NCI-H146 (cell line): Measurements from ENCODE around the gene WWOX.

ENCODE experiments used
- DNase-seq: peaks from one replicate; lab custom pipeline; 2025; lab: John Stamatoyannopoulos, UW

Gene WWOX

DNA sequence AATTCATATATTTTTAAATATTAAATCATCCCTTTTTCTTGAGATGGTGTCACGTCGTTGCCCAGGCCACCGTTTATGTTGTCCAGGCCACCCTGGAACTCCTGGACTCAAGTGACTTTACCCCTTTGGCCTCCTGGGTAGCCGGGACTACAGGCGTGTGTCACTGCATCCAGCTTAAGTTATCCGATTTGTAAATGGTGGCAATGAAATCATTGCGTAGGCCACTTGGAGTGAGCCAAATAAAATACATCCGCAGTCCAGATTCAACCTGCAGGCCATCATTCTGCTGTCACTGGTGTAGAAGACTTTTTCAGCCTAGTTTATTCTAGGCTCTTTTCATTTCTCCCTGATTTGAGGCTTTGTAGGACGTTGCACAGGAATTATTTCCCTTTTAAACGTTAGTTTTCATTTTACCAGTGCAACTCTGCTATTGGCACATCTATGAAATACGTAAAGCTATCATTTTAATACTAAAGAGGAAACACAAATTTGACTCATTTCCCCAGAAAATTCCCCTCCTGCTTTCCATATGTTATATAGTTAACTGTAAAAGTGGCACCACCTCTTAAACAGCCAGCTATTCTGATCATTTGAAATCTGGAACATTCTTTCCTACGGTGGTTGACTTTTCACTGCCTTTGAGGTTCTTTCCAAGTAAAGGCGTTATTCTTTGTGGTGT, 1051.3 kb downstream of the WWOX start:
- no peak for DNase-seq

DNA sequence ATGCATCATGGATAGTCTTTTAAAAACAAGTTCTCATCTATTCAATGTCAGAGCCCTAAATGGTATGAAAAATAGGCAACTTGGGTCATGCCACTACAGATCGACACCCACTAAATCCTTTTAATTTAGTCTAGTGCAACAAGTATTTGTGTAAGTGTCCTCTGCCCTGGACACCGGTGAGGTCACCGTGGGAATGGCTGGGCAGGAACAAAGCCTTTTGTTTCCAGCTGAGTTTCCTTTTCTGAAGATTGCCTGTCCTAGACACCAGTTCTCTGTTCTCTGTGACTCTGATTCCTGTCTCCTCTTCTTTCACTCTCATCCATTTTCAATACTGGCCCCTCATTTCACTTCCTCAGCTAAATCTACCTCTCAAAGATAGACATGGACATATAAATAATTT, 1054.6 kb downstream of the WWOX start:
- DNase-seq: no peak

DNA sequence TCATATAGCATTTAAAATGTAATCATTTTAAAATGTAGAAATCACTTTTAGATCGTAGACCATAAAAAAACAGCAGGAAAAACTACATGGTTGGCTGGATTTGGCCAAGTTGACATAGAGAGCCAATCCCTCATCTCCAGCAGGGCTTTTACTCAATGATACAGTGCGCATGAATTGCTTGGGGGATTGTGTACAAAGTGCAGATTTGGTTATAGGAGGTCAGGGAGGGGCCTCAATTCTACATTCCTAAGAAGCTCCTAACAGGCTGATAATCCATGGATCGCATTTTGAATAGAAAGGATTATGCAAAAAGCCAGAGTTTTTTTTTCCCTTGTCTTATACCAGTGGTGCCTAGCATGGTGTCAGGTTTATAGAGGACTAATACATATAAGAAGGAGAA, 1056.0 kb downstream of the WWOX start:
- no peak for DNase-seq

DNA sequence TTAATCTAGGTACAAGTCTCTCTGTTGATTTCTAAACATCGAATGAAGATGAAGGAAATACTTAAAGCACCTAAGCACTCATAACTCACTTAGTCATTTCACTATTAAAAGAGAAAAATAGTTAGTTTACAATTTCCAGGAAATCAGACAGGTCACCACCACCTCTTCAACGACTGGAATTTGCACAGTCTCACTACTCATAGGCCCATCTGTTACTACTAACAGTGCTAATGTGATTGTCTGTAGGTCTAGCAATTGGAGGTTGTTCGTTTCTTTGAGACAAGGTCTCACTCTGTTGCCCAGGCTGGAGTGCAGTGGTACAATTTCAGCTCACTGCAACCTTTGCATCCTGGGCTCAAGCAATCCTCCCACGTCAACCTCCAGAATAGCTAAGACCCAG, 1056.5 kb downstream of the WWOX start:
- DNase-seq: no peak

DNA sequence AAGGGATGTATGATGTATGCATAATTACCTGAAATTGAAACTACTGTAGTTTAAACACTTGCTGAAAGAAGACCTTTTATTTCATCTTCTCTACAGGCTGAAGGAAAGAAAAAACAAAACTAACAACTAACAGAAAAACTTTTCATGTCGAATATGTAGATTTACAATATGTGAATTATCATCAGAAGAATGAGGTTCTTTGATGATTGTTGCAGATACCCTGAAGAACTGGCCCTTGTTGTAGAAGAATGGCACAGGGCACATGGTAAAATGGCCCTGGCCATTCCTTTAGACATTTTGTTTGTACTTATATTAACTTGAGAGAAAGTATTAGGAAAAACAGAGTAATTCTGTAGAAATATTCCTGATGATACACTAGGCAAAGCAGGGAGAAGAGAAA, 1057.3 kb downstream of the WWOX start:
- no peak for DNase-seq

DNA sequence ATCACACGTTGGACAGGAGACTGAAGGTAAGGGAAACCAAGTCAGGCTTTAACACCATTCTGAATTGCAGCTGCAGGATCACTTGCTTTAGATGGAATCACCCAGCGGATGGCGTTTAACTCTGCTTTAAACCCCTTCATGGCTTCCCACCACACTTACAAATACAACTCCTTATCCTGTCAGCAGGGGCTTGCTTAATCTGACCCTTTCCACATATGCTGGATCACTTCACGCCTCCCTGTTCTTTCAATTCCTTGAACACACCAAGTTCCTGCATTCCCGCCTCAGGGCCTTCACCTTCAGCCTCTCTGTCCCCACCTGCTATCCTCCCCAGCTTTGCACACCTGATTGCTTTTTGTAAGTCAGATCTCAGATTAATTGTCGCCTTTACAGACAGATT, 1058.9 kb downstream of the WWOX start:
- DNase-seq: no peak

DNA sequence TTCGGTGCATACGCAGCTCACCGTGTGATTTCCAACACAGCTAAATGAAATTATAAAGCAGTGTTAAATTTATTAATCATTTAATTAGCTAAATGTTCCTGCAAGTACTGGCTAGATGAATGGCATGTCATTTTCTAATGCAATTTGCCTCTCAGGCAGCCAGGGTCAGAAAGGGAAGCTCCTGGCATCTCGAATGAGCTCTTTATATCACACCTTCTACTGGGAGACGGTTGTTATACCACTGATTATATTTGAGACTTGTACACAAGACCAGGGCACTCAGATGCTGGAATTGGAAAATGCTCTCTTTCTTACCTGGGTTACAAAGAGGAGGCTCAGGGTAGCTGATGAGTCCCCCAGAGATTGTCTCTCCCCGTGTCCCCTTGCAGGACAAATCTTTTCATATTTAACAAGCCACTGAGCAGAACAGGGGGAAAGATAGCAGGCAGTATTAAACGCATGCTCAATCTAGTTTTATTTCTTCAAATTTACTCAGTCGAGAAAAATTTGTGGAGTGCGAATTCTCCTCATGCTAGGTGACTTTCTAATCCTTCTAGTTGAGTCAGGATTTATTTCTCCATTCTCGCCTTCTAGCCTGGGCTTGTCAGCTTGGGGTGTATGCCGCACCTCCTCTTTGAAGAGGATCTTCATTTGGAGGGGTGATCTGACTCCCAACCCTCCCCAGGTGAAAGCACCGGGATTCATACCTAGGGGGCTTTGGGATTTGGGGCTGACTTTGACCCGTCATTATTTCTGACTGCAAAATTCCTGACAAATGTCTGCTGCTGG, 1060.0 kb downstream of the WWOX start:
- no peak for DNase-seq

DNA sequence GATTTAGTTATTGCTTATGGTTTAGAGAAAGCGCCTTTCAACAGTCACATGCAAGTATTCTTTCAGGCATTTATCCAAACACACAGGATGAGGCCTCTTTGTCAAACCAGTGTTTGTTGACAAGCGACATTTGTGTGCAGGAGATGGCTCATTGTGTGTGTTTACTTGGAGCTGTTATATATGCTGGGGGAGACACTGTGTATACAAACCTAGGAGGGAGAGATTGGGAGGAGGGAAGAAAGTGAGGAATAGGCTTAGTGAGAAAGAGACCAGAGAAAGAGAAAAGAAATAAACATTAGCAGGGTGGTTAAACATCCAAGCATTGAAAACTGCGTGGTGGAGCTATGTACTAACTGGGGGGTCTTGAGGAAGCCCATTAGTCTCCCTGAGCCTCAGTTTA, 1063.5 kb downstream of the WWOX start:
- no peak for DNase-seq

DNA sequence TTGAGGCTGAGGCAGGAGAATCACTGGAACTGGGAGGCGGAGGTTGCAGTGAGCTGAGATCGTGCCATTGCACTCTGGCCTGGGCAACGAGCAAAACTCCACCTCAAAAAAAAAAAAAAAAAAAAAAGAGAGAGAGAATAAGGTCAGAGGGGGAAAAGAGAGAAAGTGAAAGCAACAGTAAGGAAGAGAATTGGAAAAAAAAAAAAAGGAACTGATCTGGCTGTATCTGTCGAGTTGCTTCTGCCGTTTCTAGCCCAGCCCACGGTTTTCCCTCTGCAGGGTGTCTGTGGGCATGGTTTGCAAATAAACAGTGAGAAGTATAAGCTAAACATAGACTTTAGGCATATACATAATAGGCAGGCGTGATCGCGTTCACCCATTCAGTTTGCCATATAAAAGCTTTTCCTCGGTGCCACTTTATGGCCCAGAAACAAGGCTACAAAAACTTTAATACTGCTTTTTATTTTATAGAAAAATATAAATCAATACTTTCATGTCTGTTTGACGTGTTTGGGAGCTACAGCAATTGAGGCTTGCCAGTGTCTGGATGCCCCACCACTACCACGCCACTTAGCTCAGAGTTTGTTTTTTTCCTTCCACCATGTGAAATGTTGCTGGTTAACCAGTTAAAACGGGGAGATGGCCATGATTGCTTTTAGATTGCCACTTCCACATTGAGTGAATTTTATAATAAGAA, 1064.4 kb downstream of the WWOX start:
- DNase-seq: no peak

DNA sequence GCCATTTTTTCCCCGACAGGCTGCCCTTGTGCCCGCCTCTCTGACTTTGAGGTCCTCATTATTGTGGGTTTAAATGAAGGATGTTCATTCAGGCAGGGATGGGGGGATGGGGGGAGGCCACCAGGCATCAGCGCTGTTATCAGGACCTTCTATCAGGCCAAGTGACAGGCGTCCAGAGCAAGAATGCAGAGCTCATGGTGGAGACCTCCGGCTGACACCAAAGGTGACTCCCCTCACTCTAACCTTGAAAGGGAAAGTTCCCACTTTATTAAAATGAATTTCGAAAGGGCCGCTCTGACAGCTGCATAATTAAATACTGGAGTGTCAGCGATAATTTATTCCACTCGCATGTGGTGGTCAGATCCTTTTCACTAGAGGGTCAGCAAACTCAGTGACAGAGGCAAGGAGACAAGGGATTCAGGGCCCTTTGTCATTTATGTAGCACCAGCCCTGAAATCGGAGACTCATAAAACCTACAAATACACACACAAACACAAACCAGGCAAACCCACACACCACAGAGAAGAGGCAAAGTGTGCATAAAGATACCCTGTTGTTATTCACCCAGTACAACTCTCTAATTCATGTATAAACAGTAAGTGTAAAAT, 1065.0 kb downstream of the WWOX start:
- DNase-seq: no peak

DNA sequence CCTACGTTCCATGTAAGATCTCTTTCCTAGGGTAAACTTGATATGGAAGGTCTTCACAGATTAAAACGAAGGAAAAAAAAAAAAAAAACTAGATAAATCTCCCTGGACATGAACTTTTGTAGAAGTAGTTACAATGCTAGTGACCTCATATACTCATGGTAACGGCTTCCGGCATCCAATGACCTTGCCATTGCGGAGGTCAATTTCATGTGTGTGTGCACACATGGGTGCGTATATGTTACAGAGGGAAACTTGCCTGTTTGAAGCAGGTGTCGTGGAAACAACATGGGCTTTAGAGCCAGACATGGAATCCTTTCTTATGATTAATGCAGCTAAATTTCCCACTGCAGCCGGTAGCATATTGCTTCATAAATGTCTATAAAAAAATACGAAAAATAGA, 1065.6 kb downstream of the WWOX start:
- DNase-seq: no peak

DNA sequence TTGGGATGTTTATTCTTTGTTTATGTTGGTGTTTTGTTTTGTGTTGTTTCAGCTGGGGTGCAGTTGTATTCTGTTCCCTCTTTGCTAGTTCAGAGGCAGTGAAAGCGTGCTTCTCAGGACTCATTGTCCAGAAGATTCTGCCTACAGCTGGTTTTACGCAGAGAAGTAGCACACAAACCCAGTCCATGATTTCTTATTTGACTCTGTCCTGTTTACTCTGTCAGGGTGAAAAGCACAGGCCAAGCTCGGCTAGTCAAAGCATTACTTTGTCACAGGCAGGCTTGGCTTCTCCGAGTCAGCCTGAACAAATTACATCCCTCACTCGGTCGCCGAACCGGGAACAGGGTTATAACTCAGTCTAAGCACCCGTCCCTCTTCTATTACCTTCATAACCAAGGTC, 1066.1 kb downstream of the WWOX start:
- DNase-seq: no peak

DNA sequence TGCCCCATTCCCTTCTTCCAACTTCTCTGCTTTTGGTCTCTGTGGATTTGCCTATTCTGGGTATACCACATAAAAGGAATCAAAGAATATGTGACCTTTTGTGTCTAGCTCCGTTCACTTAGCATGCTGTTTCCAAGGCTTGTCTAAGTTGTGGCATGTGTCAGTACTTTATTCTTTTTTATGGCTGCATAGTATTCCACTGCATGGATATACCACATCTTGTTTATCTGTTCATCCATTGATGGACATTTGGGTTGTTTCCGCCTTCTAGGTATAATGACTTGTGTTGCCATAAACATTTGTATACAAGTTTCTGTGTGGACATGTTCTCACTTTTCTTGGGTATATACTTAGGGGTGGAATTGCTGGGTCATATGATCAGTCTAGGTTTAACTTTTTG, 1068.4 kb downstream of the WWOX start:
- no peak for DNase-seq

DNA sequence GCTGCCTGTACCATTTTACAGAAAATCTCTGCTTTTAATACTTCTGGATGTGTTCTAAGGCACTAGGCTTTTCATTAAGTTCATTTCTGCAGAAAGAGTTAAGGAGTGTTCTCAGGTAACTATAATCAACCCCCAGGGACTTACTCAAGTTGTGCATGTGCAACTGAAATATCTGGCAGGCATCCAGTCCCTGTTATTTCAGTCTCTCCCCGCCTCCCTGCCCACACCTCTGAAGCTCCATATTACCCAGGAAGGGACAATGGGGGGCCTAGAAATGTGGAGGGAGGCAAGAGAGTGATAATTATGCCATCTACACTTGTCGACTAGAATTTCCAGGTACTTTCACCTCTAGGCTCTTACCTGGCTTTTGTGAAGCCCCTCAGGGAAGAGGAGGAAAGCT, 1068.9 kb downstream of the WWOX start:
- no peak for DNase-seq

DNA sequence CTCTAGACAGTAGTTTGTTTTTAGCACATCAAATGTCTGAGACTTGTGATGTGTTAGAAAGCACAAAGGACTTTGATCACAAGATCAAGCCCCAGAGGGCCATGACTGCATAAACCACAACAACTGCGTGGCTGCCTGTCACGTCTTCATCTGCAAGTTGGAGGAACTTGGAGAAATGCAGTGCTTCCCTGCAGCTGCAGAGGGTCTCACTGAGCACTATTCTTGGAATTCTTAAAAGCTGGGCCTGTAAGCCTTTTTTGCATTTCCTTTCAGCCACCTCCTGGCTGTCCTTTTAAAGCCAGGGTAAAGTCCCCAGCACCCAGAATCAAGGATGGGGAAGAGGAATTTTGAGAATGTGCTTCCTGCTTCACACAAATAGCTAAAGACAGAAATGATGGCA, 1069.8 kb downstream of the WWOX start:
- no peak for DNase-seq

DNA sequence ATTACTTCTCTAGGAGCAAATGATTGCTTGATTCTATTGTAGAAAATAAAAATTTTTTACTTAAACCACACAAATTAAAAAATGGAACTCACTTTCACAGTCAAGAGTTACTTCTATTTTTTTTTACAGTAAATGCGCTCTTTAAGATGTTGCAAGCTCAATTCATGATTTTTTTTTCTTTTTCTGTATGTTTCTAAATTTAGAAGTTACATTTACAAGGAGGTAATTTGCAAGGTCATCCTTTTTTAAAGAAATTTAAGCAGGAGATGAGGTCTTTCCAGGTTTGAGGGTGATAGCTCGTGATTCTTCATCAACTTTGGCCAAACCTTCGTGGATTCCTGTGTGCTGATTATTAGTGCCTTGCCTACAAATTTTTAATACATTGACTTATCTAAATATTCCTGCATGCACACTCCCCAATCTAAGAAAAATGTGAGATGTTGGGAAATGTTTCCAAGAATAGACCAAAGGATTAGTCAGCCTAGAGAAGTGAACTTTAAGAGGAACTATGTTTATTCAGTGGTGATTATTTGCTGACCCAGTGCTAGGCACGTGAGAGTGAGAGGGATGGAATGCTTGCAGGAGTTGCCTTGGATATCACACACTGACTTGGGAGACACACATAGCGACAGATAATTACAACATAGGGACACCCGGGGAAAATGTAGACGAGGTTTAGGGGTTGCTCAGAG, 1071.2 kb downstream of the WWOX start:
- no peak for DNase-seq

DNA sequence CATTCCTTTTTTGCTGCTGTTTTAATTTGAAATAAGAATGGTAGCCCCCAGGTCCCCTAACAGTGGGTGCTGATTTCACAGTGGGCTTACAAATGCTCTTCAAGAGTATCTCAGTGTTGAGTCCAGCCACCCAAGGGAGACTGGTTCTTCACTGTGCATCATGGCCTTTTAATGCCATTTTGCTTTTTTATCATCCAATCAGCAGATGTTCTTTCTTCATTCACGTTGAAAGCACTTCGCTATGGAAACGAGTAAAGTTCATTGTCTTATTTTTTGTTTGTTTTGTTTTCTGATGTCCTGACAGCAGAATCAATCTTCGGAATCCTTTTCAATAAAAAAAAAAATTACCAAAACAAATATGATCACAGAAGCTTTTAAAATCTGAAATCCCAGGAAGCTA, 1072.0 kb downstream of the WWOX start:
- DNase-seq: no peak

DNA sequence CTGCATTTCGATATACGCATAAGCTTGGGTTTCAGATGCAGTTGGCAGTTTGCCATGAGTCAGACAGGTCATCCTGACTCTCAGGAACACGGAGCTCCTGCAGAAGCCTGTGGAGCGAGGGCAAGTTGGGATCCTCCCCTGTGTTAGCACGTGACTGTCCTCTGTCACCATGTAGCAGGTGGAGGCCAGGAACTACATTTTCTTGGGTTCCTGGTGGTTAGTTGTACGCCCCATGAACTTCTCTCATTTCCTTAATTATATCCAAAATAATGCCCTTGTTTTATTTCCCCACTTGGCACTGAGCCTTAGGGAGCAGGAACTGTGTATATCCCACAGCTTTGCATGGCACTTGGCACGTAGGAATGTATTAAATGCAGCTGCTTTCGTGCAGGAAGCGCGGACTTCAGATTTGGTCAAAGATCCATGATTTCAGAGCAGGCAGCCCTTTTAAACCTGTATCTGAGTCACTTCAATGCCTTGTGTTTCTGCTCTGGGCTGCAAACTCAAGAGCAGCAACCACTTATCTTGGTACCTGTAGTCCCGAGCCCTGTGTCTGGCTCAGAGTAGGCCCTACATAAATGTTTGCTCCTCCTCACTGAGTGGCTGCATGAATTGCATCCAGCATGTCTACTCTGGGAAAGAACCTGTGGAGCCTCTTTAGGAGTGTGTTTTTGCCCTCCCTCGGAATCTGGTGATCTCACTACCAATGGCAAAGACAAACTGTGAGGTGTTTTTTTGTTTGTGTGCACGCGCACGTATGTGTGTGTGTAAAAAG, 1072.7 kb downstream of the WWOX start:
- DNase-seq: peak; percentile 95

DNA sequence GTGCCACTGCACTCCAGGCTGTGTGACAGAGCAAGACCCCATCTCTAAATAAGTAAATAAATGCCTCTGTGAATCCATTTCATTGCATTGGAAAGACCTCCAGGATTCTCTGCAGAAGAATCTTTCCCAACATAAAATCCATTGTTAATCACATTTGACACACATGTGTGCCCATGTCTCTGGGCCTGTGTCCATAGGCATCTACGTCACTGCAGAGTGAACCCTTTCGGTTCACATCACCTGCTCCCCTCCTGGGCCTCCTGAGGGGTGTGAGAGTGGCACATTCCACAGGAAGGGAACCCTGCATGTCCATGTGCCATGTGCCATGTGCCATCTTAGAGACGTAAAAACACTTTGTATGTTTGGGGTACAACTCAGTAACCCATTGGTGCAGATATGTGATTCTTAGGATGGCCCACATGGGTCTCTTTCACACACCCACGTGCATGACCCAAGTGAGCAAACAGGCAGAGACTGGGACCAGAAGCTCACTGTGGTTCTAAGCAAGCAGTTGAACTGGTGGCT, 1073.6 kb downstream of the WWOX start:
- no peak for DNase-seq

DNA sequence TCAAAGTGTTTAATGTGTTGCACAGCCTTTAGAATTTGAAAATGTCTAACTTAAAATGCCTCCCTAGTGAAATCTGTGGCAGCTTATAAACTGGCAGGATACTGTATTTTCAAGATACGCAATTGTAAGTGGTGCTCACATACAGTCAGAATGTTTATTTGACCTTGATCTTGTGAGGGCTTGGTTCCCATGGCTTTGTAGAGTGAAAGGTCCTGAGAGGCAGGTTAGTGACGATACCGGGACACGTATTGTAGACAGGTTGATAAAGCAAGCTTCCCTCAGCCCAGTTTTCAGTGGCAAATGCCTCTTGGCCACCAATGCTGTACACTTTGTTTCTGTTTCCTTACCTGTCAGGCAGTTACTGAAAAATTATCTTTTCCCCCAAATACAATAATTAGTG, 1074.5 kb downstream of the WWOX start:
- no peak for DNase-seq
